Endodermal cell (in vitro differentiated cells): Measurements from ENCODE around the gene MAN2A2. TPM values are rescaled to one million over a fixed set of nuclear protein-coding genes. Genes with fewer than 3 reads are reported as not detected.

ENCODE experiments used
- DNase-seq: peaks from one replicate; pipeline ENCODE4 v3.0.0-alpha.2; 2017
- H3K27ac ChIP-seq: 2 replicates; pipeline ENCODE4 v1.5.1; 2013; ENCODE audit warnings: mild to moderate bottlenecking, low read depth, low read length, moderate library complexity
- H3K27me3 ChIP-seq: 2 replicates; pipeline ENCODE4 v1.6.1; 2013; ENCODE audit warnings: mild to moderate bottlenecking, low read length, moderate library complexity; ENCODE audit not compliant: insufficient read depth, control insufficient read depth, poor library complexity, severe bottlenecking
- H3K36me3 ChIP-seq: 2 replicates; pipeline ENCODE4 v1.7.0; 2013; ENCODE audit warnings: mild to moderate bottlenecking, low read length, moderate library complexity; ENCODE audit not compliant: control insufficient read depth, insufficient read depth
- H3K4me1 ChIP-seq: one replicate; pipeline ENCODE4 v1.7.0; 2013; ENCODE audit warnings: low read length; ENCODE audit not compliant: control insufficient read depth, insufficient read depth
- H3K4me3 ChIP-seq: 2 replicates; pipeline ENCODE4 v1.5.1; 2013; ENCODE audit warnings: mild to moderate bottlenecking, low read length, moderate library complexity
- H3K9ac ChIP-seq: 2 replicates; pipeline ENCODE4 v1.6.1; 2013; ENCODE audit warnings: mild to moderate bottlenecking, low read length, moderate library complexity; ENCODE audit not compliant: poor library complexity, severe bottlenecking; ENCODE audit errors: extremely low read depth
- H3K9me3 ChIP-seq: 2 replicates; pipeline ENCODE4 v1.6.1; 2013; ENCODE audit warnings: mild to moderate bottlenecking, low read length, moderate library complexity; ENCODE audit not compliant: control insufficient read depth
- H3K27ac Mint-ChIP-seq: 2 replicates; pipeline ENCODE4 v1.8.0; 2020; ENCODE audit warnings: mixed read lengths
- H3K27me3 Mint-ChIP-seq: 2 replicates; pipeline ENCODE4 v1.8.0; 2021; ENCODE audit warnings: mild to moderate bottlenecking, mixed read lengths; ENCODE audit not compliant: insufficient read depth
- H3K36me3 Mint-ChIP-seq: 2 replicates; pipeline ENCODE4 v1.8.0; 2020; ENCODE audit warnings: low read depth, mixed read lengths
- H3K4me1 Mint-ChIP-seq: 2 replicates; pipeline ENCODE4 v1.8.0; 2020; ENCODE audit warnings: mixed read lengths
- H3K4me3 Mint-ChIP-seq: 2 replicates; pipeline ENCODE4 v1.8.0; 2020; ENCODE audit warnings: mild to moderate bottlenecking, moderate library complexity, mixed read lengths
- H3K9me3 Mint-ChIP-seq: 2 replicates; pipeline ENCODE4 v1.8.0; 2020; ENCODE audit warnings: mild to moderate bottlenecking, mixed read lengths
- CTCF ChIP-seq: fragments of 200-600 bp; sonication (generic); conservative IDR thresholded peaks from 2 replicates; pipeline ENCODE4 v1.5.0; 2021; ENCODE audit warnings: antibody characterized with exemption, mild to moderate bottlenecking
- WGBS, 2 experiments: methylation state at CpG; one replicate each; pipeline versions ENCODE4 v1.1.5 to v1.1.7; 2013; ENCODE audit warnings: missing lambda C conversion rate in 2 of 2, mixed read lengths in 1 of 2; ENCODE audit not compliant: insufficient coverage in 1 of 2, insufficient read length in 1 of 2; 5-methylcytosine and 5-hydroxymethylcytosine counted together
- total RNA-seq, 2 donors: library from RNA; stranded (reverse); fragmentation: NEBNext Ultra II Directional in 1 of 2; extraction: Animal tissue kit (Norgen Biotek cat#: 25700) in 1 of 2; gene quantifications; 2 replicates in 1 of 2; 3 replicates in 1 of 2; pipeline ENCODE4 v1.2.1, GENCODE V29; 2021

Gene MAN2A2
- total RNA-seq, 2 donors from 2014 or later, result 41.0 to 62.9 TPM

- no peak overlapping the region for H3K27ac ChIP-seq
- peaks cover 78% of the 10 kb centered on the region for H3K36me3 ChIP-seq
Observed at GRCh38 chr15:90968434-90968833, 65.3 kb downstream of the MAN2A2 start.

GRCh38 chr15:90970274-90970673, 67.2 kb downstream of the MAN2A2 start:
- Mint-ChIP-seq H3K27ac (no peak overlapping the region), H3K27me3 (no peaks in the 10 kb centered on the region), H3K9me3 (no peaks in the 10 kb centered on the region), H3K4me3 (no peak overlapping the region), H3K36me3 (peaks cover 72% of the 10 kb centered on the region), H3K4me1 (no peaks in the 10 kb centered on the region)
- H3K27me3 ChIP-seq, result no peaks in the 10 kb centered on the region
- DNase-seq, result no peak
- H3K36me3 ChIP-seq, result peaks cover 81% of the 10 kb centered on the region
- 98 to 99% methylated on average over 7 of the region's 7 CpGs for WGBS, 2 experiments
- H3K9ac ChIP-seq, result no peak overlapping the region
- no peak overlapping the region for H3K27ac ChIP-seq
- no peak for TF ChIP-seq CTCF
- H3K4me1 ChIP-seq, result no peaks in the 10 kb centered on the region
- H3K4me3 ChIP-seq, result no peak overlapping the region
- no peaks in the 10 kb centered on the region for H3K9me3 ChIP-seq

More at GRCh38 chr15:90968434-90968833, 65.3 kb downstream of the MAN2A2 start:
- DNase-seq, result no peak
- no peaks in the 10 kb centered on the region for H3K4me1 Mint-ChIP-seq
- H3K4me1 ChIP-seq, result no peaks in the 10 kb centered on the region
- WGBS, 2 experiments, result 86 to 100% methylated on average over 1 of the region's 1 CpG
- no peak for TF ChIP-seq CTCF
- H3K9me3 Mint-ChIP-seq, result no peaks in the 10 kb centered on the region
- no peak overlapping the region for H3K4me3 ChIP-seq
- H3K4me3 Mint-ChIP-seq, result no peak overlapping the region
- H3K9ac ChIP-seq, result no peak overlapping the region
- H3K9me3 ChIP-seq, result no peaks in the 10 kb centered on the region
- no peak overlapping the region for H3K27ac Mint-ChIP-seq
- H3K36me3 Mint-ChIP-seq, result peaks cover 66% of the 10 kb centered on the region
- H3K27me3 Mint-ChIP-seq, result no peaks in the 10 kb centered on the region
- H3K27me3 ChIP-seq, result no peaks in the 10 kb centered on the region

GRCh38 chr15:90972133-90972532, 69.0 kb downstream of the MAN2A2 start:
- H3K4me3 Mint-ChIP-seq, result no peak overlapping the region
- no peaks in the 10 kb centered on the region for H3K9me3 Mint-ChIP-seq
- 60 to 88% methylated on average over 1 to 3 of the region's 5 CpGs for WGBS, 2 experiments
- no peaks in the 10 kb centered on the region for H3K9me3 ChIP-seq
- no peak for DNase-seq
- no peak overlapping the region for H3K4me3 ChIP-seq
- no peak overlapping the region for H3K27ac Mint-ChIP-seq
- H3K36me3 Mint-ChIP-seq, result peaks cover 73% of the 10 kb centered on the region
- H3K27me3 ChIP-seq, result no peaks in the 10 kb centered on the region
- TF ChIP-seq CTCF, result no peak
- H3K27me3 Mint-ChIP-seq, result no peaks in the 10 kb centered on the region
- H3K4me1 ChIP-seq, result no peaks in the 10 kb centered on the region
- H3K36me3 ChIP-seq, result peaks cover 82% of the 10 kb centered on the region
- H3K9ac ChIP-seq, result no peak overlapping the region
- H3K27ac ChIP-seq, result no peak overlapping the region
- no peaks in the 10 kb centered on the region for H3K4me1 Mint-ChIP-seq

Other genes with a start within 250 kb of the MAN2A2 start
- 10 to 100 TPM; 29.6 to 34.9 TPM for gene BLM, start 186.0 kb upstream of the MAN2A2 start, total RNA-seq
- 100 to 1,000 TPM in 1 of 2 donors, 10 to 100 TPM in 1; 96.3 to 108 TPM for gene FURIN, start 34.7 kb upstream of the MAN2A2 start, total RNA-seq
- gene FES, start 18.8 kb upstream of the MAN2A2 start, total RNA-seq, result 10 to 100 TPM; 25.9 to 29.9 TPM
- gene HDDC3, start 29.2 kb downstream of the MAN2A2 start, total RNA-seq, result 10 to 100 TPM; 15.3 to 21.5 TPM
- 10 to 100 TPM; 92.5 to 96.6 TPM for gene UNC45A, start 32.0 kb downstream of the MAN2A2 start, total RNA-seq
- 10 to 100 TPM; 19.8 to 20.9 TPM for gene RCCD1, start 51.6 kb downstream of the MAN2A2 start, total RNA-seq
- 100 to 1,000 TPM in 1 of 2 donors, 10 to 100 TPM in 1; 67.3 to 127 TPM for gene PRC1, start 91.2 kb downstream of the MAN2A2 start, total RNA-seq
- 10 to 100 TPM; 22.4 to 25.0 TPM for gene VPS33B, start 119.3 kb downstream of the MAN2A2 start, total RNA-seq
- gene SV2B, start 197.0 kb downstream of the MAN2A2 start, total RNA-seq, result 1 to 10 TPM; 6.5 to 8.8 TPM